GM21381 (cell line): ENCODE data around the gene FMNL3.
"Not testable (repeated sequence)": the region's sequence is repeated elsewhere in the genome, so short reads cannot be mapped to it uniquely, and the experiment has no call there.

Experiments used
- ATAC-seq: cut with Tn5 transposase; IDR thresholded peaks from one replicate; pipeline ENCODE4 v1.9.1; 2021; ENCODE audit warnings: mild to moderate bottlenecking, moderate library complexity; ENCODE audit not compliant: unreplicated experiment

FMNL3 gene

DNA sequence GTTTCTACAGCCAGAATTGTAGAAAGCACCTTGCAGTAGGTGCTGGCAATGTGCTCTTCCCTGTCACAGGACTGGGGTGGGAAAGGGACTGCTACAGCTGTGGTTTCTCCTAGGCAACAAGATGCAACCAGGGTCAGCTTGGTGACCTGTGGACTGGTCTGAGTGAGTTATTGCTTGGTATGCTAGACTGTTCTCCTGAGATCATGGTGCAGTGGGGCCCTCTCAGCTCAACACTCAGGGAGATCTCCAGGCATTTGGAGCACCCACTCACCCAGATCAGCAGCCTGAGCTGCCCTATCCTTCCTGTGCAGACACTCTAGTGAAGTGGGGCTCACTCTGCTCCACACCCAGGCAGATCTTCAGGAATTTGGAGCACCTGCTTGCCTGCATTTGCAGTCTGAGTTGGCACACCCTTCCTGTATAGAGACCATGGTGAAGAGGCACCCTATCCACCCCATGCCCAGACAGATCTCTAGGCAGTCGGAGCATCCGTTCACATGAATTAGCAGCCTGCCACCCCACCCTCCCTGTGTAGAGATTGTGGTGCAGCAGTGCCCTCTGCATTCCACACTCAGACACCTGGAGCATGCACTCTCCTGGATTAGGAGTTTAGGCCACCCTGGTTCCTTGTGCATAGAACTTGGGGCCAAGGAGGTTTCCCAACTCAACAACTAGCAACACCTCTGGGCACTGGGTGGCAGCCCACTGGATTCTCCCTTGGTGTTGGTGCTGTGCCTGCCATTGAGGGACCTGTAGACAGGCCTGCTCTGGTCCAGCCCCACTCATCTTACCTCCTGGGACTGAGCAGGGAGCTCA, 97.9 kb downstream of the FMNL3 start:
- ATAC-seq: no peak

DNA sequence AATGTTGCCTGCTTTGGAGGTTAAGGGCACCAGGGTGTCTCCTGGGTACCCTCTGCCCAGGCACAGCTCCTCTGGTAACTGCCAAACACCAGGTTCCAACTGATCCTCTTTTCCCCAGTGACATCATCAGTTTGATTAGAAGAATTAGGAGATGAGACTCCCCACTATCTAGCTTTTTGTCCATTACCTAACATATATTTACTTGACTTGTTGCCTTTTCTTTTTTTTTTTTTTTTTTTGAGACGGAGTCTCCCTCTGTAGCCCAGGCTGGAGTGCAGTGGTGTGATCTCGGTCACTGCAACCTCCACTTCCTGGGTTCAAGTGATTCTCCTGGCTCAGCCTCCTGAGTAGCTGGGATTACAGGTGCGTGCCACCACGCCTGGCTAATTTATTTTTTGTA, 101.7 kb downstream of the FMNL3 start, which contains the start of gene FAM186B:
Gene FAM186B (minus strand): TSS at position 101 of the 400 bp plus-strand sequence. CDS start 162 bp downstream, outside the sequence.
- ATAC-seq: not testable (repeated sequence)

DNA sequence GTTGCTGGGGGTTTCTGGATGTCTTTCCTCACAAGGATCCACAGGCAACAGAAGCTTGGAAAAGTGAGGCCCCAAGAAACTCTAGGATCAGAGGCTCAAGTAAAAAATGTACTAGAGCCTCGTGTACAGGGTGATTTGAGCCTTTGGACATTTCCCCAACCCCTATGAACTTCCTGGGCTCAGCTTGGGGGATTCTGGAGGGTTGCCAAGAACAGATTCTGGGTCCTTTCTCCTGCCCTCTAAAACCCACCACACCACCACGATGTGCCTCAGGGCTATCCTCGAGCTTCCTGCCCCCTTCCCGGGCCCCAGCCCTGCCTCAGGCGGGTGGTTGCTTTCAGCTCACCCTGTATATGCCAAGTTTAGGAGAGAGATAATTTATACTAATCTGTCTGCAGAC, 102.3 kb downstream of the FMNL3 start:
- ATAC-seq: no peak

DNA sequence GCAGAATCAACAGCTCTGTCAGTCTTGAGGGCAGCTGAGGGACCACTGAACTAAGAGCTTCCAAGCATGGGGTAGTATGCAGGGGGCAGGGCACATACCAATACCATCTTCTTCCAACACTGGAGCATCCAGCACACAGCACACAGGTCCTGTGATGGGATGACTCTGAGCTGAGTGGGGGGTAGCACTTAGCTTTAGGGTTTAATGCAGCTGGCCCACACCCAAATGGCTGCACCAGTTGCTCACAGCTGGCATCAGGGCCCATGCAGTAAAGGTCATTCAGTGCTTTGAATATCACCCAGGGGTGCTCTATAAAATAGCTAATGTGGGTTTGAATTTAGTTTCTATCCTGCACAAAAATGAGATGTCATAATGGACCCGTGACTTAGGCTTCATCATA, 103.5 kb downstream of the FMNL3 start:
- ATAC-seq: no peak

DNA sequence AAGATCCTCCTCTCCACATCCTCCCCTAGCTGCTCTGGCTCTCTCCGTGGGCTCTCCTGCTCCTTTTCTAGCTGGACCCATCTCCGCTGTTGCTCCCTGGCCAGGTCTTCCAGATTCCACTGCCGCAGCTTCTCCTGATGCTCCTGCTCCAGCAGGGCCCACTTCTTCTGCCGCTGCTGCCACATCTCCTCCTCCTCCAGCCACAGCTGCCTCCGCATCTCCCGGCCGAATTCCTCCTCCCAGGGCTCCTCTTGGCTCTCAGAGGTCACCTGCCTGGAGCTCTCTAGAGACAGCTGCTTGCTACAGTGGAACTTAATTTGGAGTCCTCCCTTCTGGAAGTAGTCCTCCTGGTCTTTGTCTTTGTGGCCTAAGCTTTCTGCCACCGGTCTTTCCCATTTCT, 107.2 kb downstream of the FMNL3 start:
- ATAC-seq: no peak

DNA sequence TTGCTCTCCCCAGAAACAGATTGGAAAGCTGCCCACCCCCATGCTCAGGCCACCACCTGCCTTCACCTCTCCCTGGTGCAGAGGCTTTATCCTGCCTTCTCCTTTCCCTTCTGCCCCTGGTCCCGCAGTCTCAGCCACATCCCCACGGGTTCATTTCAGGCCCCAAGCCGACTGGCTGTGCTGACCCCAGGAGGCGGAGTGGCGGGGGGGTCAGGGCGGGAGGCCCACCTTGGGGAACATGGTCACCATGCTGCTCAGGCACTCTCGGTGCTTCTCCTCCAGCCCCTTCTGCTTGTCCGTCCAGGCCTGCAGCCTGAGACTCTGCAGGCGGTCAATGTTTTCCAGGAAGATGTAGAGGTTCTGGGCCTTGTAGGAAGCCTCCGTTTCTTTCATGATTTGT, 108.7 kb downstream of the FMNL3 start:
- ATAC-seq: no peak

DNA sequence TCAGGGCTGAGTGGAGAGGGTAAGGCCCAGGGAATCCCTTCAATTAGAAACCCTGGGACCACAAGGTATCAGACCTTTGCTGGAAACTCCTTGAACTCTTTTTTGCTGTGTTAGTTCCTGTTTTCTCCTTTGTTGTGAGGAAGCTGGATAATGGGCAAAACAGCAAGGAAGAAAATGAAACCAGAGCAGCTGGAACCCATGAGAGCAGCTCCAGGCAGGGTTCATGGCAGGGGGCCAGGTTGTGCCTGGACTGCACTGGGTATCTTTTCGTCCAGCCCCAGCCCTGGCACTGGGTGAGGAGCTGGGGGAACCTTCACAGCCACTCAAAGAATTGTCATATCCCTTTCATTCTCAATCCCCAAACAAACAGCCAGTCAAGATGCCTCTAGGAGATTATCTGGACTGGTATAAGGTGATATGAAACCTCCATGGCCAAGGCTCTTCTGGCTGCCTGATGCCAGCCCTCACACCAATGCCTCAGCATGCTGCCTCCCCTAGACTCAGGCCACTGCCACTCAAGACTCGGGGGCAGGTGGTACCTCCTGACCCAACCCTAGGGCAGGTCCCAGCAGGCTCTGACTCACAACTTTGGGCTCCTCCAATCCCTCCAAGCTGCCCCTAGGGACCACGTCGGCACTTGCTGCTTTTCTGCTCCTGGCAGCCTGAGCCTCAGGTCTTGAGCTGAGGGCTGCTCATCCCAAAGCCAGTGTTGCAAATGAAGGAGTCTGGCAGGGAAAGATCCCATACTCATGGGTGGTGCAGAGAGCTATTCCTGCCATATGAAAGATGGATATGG, 118.3 kb downstream of the FMNL3 start:
- ATAC-seq: no peak

DNA sequence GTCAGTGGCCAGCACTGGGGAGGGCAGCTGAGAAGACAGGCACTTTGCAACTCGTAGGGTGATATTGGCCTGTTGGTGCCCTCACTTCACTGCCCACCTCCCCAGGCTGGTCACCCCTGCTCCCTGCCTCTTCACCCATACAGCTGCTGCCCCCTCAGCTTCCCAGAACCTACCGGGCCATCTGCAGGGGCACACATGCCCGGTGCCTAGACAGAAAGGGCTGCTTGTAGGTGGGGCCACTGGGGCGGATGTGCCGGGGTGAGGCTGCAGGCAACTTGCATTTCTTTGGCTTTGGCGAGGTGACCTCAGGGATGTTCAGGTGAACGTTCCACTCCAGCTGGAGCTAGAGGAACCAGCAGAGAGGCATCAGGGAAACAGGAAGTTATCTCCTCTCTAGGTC, 118.9 kb downstream of the FMNL3 start:
- no peak for ATAC-seq

DNA sequence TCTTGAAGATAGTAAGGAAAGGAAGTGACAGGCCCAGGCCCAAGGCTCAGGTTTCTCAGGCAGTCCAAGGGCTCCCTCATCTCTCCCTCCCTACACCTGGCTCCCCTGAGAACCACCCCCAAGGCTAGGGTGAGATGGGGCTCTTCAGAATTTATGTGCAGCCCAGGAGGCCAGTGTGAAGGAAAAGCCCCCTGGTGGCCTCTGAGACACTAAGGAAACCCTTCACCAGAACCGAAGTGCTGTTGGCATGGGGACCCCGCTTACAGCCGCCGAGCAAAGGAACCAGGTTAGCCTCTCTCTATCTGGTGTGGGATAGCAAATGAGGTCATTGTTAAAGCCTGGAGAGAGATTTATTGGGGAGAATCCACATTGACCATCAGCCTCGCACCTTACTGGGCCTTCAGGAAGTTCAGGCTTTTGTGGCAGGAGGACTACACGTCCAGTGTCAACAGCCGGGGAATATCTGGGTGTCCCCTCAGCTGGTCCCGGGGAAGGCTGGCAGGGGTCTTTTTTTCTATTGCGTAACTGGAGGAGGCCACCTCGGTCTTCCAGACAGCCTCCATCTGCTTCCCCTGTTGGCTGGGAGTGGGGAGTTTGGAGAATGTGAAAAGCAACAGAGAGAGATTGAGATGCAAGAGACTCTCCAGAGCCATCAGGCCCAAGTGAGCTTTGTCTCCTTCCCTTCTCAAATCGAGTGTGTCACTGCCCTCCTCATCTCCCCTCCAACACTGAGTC, 119.9 kb downstream of the FMNL3 start:
- ATAC-seq: no peak
